Measurements from ENCODE around the gene SRMS.
"Not testable (repeated sequence)": the region's sequence is repeated elsewhere in the genome, so short reads cannot be mapped to it uniquely, and the experiment has no call there.

The SRMS gene

DNA sequence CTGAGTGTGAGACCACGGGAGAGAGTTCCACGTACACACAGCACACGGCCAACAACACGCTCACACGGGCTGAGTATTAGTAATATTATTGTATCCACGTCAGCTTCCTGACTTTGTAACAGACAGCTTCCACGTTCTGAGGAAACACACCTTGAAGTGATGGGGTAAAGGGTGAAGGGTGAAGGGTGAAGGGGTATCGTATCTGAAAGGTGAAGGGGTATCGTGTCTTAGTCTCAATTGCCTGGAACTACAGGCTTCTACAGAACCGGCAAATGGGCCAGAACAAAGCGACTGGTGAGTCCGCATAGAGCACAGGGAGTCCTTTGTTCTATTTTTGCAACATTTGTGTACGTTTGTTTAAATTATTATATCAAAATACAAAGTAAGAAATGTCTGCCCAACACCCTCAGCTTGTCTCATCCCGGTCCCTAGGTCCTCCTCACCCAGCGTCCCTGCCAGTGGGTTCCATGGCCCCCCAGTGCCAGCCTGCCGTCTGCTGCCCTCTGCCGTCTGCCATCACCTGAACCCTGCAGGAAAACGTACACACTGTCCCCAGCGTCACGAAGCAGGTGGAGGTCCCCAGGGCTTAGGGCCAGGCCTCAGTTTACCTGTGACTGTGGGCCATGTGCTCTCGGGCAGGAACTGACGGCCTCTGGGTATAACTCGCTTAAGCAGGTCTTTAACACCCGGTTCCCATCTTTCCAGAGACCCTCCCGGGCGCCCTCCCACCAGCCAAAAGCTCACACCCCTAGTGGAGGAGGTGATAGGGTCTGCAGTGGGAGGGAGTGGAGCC is 30.9 kb upstream of the SRMS start:
- no peak for DNase-seq

DNA sequence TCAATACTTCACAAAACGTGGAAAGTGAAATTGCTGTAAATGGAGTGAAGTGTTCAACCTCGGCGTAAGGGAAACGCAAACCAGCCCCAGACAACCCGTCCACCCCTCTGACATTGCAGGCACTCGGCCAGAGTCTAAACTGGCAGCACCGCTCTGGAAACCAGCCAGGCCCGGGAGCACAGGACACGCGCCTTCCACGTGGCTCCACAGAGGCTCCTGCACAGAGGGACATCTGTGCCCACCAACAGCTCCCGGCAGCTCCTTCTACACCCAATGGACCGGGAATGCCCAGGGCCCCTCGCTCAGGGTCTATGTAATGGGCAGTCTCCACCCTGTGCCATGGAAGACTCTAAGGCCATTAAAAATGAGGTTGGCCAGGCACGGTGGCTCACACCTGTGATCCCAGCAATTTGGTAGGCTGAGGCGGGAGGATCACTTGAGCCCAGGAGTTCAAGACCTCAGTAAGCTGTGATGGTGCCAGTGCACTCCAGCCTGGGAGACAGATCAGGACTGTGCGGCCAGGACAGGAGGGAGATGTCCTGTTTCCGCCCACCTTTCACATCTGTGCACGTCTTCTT is 29.9 kb upstream of the SRMS start:
- DNase-seq, result no peak

DNA sequence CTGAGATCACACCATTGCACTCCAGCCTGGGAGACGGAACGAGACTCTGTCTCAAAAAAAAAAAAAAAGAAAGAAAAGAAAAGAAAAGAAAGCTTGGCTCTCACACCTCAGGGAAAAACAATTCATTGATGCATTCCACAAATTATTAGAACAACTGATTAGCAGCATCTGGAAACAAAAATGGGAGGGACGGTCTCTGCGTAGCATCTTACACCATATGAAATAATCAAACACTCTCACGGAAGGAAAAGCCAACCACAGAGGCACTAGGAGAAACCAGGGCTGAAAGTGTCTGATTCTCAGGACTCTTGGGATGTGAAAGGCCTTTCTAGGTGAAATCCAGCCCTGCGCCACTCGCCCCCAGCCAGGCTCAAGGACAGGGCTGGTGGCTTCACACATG is 28.8 kb upstream of the SRMS start:
- no peak for DNase-seq

DNA sequence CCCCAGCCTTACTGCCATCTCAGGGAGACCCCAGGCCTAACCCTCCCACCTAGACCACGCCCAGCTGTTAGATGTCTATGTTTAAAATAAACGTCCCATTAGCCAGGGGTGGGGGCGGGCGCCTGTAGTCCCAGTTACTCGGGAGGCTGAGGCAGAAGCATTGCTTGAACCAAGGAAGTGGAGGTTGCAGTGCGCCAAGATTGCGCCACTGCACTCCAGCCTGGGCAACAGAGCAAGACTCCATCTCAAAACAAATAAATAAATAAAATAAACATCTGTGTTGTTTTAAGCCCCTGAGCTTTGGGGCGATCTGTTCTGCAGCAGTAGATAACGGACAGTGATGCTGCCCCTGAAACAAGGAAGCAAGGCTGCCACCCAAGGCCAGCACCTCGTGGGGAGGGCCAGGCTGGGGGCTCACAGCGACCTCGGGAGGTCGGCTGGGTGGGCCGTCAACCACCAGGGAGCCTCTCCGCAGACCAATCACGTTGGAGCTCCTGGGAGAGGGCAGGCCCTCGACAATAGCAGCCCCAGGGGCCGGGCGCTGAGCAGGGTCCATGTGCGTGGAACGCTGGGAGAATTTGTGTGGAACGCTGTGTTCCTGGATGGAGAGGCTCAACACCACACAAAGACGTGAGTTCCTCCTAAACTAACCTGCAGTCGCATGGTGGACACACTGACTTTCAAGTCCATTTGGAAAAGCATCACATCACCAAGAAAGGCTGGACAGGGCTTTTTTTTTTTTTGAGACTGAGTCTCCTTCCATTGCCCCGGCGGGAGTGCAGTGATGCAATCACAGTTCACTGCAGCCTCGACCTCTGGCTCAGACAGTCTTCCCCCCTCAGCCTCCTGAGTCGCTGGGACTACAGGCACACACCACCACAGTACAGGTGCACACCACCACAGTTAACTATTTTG is 27.5 kb upstream of the SRMS start:
- DNase-seq, result no peak

DNA sequence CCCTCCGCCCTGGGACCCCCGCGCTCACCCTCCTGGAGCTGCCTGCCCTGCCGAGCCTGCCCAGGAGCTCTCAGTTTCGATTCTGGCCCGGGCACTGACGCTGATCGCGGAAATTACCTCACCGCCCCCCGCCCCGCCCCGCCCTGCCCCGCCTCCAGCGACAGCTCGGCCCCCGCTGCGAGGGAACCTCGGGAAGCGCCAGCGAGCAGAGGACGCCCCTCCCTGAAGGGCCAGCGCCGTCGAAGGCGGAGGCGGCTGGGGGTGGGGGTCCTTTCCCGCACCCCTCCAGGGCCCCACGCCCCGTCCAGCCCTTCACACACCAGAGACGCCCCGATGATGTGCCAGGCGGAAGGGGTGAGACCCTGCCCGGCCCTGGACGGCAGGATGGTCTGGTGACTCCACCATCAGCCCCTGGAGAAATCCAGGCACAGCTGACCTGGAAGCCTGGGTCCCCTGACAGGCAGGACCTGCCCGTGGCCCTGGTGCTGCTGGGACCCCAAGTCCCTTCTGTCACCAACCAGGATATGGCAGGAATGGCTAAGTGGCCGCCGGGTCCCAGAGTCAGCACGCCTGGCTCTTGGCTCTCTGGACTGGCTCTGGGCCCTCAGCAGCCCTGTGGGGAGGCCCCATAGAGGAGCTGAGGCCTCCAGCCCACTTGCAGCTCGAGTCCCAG is 26.7 kb upstream of the SRMS start, which contains the start of gene HELZ2:
Gene HELZ2 (minus strand): TSS at position 84 of the 673 bp plus-strand sequence. CDS start 1,854 bp downstream, outside the sequence.
- DNase-seq, result peak; percentile 58

DNA sequence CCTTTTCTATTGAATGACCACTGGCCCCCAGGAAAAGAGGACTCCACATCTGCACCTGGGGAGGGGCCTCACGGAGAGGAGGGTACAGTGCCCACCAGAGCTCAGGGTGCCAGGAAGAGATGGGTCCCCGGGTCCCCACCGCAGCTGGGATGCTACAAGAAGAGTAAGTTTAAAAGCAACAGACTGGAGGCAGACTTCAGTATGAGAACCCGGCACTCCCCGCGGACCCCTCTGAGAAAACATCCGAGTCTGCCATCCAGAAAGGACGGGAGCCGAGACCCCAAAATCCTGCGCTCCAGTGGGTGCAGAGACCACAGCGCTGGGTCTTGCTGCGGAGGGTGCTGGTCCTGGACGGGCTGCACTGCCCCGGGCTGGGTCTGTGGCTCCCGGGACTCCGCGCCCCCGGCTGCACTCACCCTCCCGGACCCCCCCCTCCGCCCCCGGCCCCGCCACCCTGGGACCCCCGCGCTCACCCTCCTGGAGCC is 26.1 kb upstream of the SRMS start:
- no peak for DNase-seq

DNA sequence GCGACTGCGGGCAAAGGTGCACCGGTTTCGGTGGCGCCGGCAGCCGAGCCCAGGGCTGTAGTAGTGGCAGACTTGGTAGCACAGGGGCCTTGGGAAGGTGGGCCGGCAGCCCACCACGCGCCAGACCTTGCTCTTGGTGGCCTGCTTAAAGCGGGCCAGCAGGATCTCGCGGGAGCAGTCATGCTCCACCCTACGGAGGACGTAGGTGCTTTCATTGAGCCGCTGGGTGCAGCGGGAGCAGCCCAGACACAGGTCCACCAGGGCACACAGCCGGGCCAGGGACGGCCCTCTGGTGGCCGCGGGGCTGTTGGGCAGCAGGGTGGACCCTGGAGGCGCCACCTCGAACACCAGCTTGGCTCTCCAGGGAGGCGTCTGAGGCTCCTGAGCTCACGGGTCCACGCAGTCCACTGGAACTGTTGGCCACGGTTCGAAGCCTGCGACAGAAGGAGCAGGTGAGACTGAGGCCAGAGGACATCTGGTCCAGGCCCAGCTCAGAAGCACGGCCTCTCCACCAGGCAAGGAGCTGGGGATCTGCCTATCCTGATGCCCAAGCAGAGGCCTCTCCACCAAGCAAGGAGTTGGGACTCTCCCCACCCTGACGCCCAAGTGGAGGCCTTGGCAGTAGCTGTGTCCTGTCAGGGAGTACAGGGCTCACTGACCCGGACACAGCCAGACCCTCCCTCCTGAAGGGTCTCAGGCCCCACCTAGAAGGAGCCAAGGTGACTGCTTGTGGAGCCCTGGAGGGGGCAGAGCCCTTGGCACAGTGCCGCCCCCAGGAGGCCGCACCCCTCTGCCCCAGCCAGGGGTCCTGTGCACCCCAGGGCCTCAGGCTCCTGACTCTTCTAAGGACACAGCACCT is 25.5 kb upstream of the SRMS start:
- no peak for DNase-seq

DNA sequence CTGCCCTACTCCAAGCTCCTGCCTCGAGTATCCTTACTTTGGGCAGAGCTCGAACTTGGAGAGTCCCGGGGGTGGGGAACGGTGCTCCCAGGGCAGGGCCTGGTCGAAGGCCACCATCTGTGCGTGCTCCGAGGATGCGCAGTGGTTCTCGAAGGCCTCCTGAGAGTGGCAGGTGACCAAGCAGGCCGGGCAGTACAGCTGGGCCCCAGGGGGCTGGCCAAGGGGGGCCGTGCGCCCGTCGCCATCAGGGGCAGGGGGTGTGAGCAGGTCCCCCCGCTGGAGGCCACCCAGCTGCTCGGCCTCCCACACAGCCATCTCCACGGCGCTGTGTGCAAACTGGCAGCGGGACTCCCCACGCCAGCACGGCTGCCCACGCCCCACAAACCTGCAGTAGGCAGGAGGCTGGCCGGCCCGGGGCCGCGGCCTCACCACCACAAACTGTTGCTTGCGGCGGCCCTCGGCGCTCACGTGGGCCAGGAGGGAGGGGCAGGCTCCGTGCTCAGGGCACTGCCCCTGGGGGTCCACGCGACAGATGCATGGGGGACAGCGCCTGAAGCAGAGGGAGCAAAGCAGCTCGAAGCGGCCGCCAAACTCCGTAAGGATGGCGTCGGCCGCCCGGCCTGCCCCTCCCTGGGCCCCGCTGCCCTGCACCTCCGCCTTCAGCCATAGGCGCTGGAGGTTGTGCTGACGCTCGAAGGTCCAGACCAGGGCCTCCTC is 24.7 kb upstream of the SRMS start:
- no peak for DNase-seq

DNA sequence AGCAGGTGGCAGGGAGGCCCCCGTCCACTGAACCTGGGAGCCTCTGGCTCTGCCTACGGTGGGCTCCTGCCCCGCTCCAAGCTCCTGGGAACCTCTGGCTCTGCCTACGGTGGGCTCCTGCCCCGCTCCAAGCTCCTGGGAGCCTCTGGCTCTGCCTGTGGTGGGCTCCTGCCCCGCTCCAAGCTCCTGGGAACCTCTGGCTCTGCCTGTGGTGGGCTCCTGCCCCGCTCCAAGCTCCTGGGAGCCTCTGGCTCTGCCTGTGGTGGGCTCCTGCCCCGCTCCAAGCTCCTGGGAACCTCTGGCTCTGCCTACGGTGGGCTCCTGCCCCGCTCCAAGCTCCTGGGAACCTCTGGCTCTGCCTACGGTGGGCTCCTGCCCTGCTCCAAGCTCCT is 23.5 kb upstream of the SRMS start:
- DNase-seq, result not testable (repeated sequence)

DNA sequence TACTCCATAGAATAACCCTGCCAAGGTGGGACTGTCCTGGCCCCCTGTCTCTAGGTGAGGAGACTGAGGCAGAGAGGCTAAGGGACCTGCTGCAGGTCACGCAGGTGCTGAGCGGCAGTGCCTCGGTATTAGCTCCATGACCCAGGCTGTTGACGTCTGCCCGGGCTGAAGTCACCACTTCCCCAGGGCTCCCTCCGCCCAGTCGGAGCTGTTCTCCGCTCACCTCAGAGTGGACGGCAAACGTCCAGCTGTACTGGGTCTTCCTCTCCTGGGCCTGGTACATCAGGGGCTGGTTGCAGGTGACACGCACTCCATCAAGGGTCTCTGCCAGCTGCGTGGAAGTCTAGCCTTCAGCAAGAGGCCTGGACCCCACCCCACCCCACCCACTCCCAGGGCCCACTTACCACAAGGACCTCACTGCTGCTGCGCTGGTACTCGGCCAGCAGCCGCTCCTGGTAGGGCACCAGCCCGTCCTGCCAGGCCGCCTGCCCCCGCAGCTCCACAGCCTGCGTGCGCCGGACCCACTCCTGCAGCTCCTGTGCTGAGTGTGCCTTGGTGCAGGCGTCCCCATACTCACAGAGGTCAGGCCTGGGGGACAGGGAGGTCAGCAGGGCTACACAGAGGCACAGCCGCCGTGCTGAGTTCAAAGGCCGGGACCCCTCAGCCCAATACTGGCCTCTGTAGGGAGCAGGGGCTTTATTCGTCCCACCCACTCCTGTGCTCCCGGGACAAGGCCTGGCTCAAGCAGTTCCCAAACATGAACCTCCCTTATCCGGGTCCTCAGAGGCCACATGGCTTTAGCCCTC is 22.9 kb upstream of the SRMS start:
- no peak for DNase-seq

DNA sequence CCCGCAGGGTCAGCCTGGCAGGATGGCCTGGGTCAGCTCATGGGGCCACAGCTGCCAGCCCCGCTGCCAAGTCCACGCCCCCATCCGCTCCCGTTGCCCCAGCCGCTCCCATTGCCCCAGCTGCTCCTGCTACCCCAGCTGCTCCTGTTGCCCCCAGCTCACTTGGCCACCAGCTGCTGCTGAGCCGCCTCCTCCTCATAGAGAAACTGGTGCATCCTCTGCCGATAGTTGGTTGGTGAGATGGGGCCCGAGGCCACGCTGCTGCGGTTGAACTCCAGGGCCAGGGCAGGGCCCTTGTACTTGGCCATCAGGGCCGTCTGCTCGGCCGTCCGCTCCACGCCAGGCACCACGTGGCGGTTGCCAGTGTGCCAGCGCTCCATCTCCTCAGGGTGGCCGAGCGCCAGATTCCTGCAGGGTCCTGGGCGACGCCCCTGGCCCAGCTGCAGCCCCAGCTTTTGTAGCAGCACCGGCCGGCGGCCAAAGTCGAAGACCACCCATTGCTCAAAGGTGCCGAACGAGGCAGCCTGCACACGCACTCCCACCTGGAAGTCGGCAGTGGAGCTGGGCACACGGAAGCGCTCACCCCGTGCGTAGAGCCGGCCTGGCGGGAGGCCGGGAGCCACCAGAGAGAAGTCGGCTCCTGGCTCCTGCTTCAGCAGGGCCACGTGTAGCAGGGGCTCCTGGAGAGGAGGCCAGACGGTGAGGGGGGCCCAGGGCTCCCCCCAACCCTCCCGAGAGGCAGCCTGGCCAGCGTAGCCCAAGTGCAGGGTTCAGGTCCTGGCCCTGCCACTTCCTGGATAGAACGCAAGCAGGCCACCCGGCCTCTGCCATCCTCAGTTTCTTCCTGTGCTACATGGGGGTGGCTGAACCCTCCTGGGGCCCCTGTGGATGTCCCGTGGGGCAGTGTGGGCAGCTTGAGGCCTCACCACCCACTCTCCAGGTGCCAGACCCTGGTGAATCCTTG is 21.7 kb upstream of the SRMS start:
- no peak for DNase-seq

DNA sequence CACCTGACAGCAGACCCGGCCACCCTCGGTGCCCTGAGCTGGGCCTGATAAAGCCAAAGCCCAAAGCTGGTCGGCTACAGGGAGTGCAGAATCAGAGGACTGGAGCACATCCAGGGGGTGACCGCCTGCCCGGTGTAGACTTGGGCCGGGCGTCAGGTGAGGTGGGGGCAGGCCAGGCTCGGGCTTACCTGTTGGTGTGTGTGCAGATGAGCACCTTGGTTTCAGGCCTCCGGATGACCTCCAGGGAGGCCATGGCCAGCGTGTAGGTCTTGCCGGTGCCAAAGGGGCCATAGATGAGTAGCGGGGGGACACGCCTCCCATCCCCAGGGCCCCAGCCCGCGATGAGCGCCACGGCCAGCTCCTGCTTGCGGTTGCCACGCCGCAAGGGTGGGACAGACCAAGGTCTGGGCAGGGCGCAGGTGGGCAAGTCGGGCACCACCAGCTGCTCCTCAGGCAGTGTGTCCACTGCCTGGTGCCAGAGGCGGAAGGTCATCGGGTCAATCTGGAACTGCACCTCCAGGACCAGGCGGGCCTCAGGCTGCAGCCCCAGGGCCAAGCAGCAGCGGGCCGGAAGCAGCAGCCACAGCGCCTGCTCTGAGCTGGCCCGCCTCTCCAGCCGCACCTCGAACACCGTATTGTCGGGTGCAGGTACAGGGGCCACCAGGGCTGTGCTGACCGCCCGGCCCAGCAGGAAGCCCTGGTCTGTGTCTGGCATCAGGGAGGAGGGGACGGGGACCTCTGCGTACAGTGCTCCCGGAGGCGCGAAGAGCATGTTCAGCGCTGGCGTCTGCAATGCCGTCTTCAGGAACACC is 20.8 kb upstream of the SRMS start:
- DNase-seq, result no peak

DNA sequence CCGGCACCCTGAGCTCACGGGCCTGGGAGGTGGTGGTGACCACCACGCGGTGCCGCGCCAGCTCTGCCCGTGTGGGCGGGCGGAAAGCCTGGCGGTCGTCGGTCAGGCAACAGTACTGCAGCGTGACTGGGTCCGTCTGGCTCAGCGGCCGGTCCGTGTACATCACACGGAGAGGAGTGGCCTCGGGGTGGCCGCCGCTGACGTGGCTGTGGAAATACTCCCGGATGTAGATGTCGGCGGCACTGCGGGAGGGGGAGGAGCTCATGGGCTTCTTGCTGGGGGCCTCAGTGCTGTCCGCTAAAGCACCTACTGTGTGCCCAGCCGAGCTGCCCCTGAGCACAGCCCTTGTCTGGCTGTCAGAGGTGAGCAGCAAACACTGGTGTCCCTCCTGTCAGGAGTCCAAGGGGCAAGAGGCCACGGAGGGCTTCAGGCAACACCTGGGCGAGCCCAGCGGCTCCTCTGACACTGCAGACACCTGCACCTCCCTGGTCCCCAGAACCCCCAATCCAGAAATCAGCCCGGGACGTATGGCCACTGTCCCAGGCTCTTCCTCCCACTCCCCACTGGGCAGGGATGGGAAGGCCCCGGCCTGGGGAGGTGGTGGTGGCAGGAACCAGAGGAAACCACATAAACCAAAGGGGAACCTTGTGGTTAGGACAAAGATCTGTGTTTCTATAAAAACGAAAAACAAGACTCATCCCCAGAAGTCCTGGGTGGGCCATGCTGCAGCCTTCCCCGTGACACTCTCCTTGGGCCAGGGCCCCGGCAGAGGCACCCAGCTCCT is 20.0 kb upstream of the SRMS start:
- no peak for DNase-seq

DNA sequence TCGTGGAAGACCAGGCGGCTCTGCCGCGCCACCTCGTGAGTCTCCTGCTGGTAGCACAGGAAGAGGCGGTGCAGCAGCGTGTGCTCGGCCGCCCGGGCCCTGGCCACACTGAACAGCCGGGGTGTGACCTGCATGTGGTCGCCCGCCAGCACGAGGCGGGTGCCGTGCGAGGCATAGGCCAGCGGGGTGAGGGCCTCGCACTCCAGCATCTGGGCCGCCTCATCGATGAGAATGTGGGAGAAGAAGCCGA is 19.5 kb upstream of the SRMS start:
- DNase-seq, result no peak

DNA sequence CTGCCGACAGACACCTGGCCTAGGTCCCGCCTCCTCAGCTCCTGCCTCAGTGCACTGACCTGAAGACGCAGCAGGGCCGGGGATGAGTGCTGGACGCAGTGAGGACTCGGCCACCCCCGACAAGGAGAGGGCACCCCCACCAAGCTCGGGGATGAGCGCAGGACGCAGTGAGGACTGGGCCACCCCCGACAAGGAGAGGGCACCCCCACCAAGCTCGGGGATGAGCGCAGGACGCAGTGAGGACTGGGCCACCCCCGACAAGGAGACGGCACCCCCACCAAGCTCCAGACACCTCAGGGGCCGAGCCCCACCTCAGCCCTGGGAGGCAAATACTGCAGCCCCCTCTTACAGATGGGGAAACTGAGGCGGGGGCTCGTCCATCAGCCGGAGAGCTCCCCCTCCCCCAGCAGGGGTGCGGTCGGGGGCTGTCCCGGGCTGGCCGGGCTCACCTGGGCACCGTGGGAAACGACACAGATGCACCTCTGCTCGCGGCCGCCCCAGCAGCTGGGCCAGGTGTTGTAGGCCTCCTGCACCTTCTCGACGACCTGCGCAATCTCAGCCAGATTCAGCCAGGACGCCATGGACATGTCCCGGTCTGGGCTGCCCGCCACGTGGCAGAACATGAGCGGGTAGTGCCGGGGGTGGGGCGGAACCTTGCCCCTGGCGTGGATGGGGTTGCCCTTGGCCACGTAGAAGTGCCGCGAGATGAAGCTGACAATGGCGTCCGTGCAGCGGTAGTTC is 19.0 kb upstream of the SRMS start:
- DNase-seq, result no peak

DNA sequence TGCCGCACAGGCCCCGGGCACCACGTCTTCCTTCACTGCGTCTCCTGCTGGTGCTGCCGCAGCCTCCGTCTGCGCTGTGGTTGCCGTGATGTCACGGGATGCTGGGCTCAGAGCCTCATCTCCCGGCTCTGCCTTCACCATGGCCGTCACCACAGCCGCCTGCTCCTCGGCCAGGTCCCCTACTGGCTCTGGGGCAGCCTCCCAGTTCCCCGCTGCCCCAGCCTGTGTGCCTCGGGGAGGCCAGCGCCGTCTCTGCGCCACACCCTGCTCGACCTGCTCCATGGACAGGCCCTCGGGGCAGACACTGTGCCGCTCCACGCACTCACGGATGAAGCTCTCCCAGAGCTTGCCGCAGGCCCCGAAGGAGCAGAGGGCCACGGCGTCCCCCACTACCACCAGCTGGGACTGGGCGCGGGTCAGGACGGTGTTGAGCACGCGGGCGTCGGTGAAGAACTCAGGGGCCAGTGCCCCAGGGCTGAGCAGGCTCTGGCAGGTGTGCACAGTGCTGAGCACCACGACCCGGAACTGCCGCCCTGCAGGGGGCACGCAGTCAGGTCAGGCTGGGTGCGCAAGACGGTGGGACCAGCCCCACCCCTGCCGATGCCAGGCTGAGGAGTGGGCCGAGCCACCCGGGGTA is 18.3 kb upstream of the SRMS start:
- DNase-seq, result no peak
